ENCODE data around the gene SAV1.

SAV1 gene

GRCh38 chr14:50605766-50606165 is 62.3 kb downstream of the SAV1 start:
- no peaks in the 10 kb centered on the region for H3K27me3 ChIP-seq (ENCODE audit: control insufficient read depth, insufficient read depth, low read length)
- H3K4me1 ChIP-seq (ENCODE audit: control insufficient read depth, insufficient read depth, low read length): no peaks in the 10 kb centered on the region
- no peak overlapping the region for H3K4me3 ChIP-seq (ENCODE audit: low read depth, low read length)
- H3K9me3 ChIP-seq (ENCODE audit: control insufficient read depth, insufficient read depth, low read length): no peaks in the 10 kb centered on the region
- no peaks in the 10 kb centered on the region for H3K36me3 ChIP-seq (ENCODE audit: control insufficient read depth, insufficient read depth, low read length)
- H3K9ac ChIP-seq (ENCODE audit: low read depth, low read length): no peak overlapping the region

DNA sequence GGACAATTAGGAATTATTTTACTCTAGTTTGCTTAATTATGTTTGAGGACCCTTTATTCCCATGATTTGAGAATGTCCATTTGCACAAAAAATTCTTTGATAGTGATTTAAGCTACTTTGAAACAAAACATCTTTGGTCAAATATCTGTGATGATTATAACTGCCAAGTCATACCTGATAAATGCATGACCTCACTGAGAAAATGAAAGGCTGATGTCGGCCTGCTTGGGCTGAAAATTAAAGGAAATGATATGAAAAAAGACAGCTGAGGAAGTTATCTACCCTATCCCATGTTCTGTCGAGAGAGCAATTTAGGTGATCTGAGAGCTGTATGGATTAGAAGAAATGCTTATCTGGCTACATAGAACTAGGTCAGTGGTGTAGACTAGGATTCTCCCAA is 64.5 kb downstream of the SAV1 start:
- H3K36me3 ChIP-seq (ENCODE audit: control insufficient read depth, insufficient read depth, low read length): no peaks in the 10 kb centered on the region
- no peaks in the 10 kb centered on the region for H3K9me3 ChIP-seq (ENCODE audit: control insufficient read depth, insufficient read depth, low read length)
- no peak overlapping the region for H3K4me3 ChIP-seq (ENCODE audit: low read depth, low read length)
- H3K4me1 ChIP-seq (ENCODE audit: control insufficient read depth, insufficient read depth, low read length): no peaks in the 10 kb centered on the region
- H3K27me3 ChIP-seq (ENCODE audit: control insufficient read depth, insufficient read depth, low read length): no peaks in the 10 kb centered on the region
- no peak overlapping the region for H3K9ac ChIP-seq (ENCODE audit: low read depth, low read length)

DNA sequence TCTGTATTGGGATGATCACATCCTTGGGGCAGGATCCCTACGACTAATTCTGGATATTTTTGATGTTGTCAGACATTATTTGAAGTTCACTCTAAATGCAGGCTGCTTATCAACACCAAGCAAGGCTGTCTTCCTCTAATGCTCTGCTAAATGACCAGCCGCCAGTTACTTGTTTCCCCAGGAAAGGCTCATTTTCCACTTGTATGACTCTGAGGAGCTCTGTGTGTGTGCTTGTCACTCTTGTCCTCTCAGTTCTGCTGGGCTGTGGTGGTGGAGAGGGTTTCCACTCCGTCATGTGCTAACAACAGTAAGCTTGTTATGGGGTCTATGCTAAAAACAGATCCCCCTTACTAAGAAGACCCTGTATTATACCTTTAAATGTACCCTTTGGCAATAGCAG is 66.1 kb downstream of the SAV1 start:
- Histone ChIP-seq H3K4me3 (ENCODE audit: low read depth, low read length) (no peak overlapping the region), H3K36me3 (ENCODE audit: control insufficient read depth, insufficient read depth, low read length) (no peaks in the 10 kb centered on the region), H3K9me3 (ENCODE audit: control insufficient read depth, insufficient read depth, low read length) (no peaks in the 10 kb centered on the region), H3K27me3 (ENCODE audit: control insufficient read depth, insufficient read depth, low read length) (no peaks in the 10 kb centered on the region), H3K4me1 (ENCODE audit: control insufficient read depth, insufficient read depth, low read length) (no peaks in the 10 kb centered on the region), H3K9ac (ENCODE audit: low read depth, low read length) (no peak overlapping the region)

GRCh38 chr14:50601394-50601793 is 66.7 kb downstream of the SAV1 start:
- Histone ChIP-seq H3K27me3 (ENCODE audit: control insufficient read depth, insufficient read depth, low read length) (no peaks in the 10 kb centered on the region), H3K4me3 (ENCODE audit: low read depth, low read length) (no peak overlapping the region), H3K4me1 (ENCODE audit: control insufficient read depth, insufficient read depth, low read length) (no peaks in the 10 kb centered on the region), H3K9me3 (ENCODE audit: control insufficient read depth, insufficient read depth, low read length) (no peaks in the 10 kb centered on the region), H3K36me3 (ENCODE audit: control insufficient read depth, insufficient read depth, low read length) (no peaks in the 10 kb centered on the region), H3K9ac (ENCODE audit: low read depth, low read length) (no peak overlapping the region)

GRCh38 chr14:50600849-50601248 is 67.3 kb downstream of the SAV1 start:
- H3K4me3 ChIP-seq (ENCODE audit: low read depth, low read length): no peak overlapping the region
- H3K9me3 ChIP-seq (ENCODE audit: control insufficient read depth, insufficient read depth, low read length): no peaks in the 10 kb centered on the region
- H3K36me3 ChIP-seq (ENCODE audit: control insufficient read depth, insufficient read depth, low read length): no peaks in the 10 kb centered on the region
- H3K27me3 ChIP-seq (ENCODE audit: control insufficient read depth, insufficient read depth, low read length): no peaks in the 10 kb centered on the region
- H3K4me1 ChIP-seq (ENCODE audit: control insufficient read depth, insufficient read depth, low read length): no peaks in the 10 kb centered on the region
- H3K9ac ChIP-seq (ENCODE audit: low read depth, low read length): no peak overlapping the region

DNA sequence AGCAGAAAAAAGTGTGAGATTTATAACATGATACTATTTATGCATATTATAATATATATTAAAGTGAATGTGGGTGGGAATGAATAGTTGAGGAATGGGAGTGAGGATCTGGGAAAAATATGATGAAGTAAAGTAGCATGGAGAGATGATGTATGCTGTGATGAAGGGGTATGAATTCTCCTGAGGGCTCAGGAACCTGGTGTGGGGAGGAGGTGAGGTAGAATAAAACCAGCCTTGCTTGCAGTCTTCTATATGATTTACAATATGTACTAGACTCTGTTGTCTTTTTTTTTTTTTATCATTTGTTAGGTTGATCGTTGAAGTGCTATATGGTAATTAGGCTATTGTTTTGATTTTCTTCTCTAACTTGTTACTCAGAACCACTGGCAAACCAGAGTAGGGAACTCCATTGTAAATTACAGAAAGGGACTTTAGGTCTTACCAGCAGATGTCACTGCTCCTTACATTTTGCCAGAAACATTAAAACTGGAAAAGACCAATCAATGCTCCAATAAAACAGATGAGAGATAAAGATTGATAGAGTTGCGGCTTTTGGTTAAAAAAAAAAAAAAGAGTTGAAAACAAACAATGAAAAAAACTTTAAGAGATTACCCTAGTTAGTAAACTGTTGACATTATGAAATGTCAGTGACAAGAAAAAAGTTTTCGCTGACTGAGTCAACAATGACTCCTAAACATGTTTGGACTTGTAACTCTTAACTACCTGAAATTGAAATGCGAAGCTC is 68.2 kb downstream of the SAV1 start:
- H3K27me3 ChIP-seq (ENCODE audit: control insufficient read depth, insufficient read depth, low read length): no peaks in the 10 kb centered on the region
- H3K9ac ChIP-seq (ENCODE audit: low read depth, low read length): no peak overlapping the region
- H3K4me1 ChIP-seq (ENCODE audit: control insufficient read depth, insufficient read depth, low read length): no peaks in the 10 kb centered on the region
- no peaks in the 10 kb centered on the region for H3K36me3 ChIP-seq (ENCODE audit: control insufficient read depth, insufficient read depth, low read length)
- no peaks in the 10 kb centered on the region for H3K9me3 ChIP-seq (ENCODE audit: control insufficient read depth, insufficient read depth, low read length)
- H3K4me3 ChIP-seq (ENCODE audit: low read depth, low read length): no peak overlapping the region

DNA sequence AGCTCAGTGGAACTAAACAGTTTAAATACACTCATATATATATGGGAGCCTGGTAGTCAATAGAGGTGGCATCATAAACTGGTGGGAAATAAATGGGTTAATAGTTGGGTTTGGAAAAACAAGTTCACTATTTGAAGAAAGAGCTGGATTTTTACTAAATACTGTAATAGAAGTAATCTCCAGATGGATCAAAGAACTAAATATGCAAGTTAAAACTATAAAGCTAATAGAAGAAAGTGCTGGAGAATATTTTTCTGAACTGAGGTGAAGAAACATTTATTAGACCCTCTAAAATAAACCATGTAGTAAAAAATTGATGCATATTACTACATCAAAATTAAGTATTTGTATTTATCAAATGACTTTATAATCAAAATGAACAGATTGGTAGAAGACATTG is 69.3 kb downstream of the SAV1 start:
- Histone ChIP-seq H3K36me3 (ENCODE audit: control insufficient read depth, insufficient read depth, low read length) (no peaks in the 10 kb centered on the region), H3K27me3 (ENCODE audit: control insufficient read depth, insufficient read depth, low read length) (no peaks in the 10 kb centered on the region), H3K9me3 (ENCODE audit: control insufficient read depth, insufficient read depth, low read length) (no peaks in the 10 kb centered on the region), H3K9ac (ENCODE audit: low read depth, low read length) (no peak overlapping the region), H3K4me3 (ENCODE audit: low read depth, low read length) (no peak overlapping the region), H3K4me1 (ENCODE audit: control insufficient read depth, insufficient read depth, low read length) (peaks cover under 1% of the 10 kb centered on the region)

DNA sequence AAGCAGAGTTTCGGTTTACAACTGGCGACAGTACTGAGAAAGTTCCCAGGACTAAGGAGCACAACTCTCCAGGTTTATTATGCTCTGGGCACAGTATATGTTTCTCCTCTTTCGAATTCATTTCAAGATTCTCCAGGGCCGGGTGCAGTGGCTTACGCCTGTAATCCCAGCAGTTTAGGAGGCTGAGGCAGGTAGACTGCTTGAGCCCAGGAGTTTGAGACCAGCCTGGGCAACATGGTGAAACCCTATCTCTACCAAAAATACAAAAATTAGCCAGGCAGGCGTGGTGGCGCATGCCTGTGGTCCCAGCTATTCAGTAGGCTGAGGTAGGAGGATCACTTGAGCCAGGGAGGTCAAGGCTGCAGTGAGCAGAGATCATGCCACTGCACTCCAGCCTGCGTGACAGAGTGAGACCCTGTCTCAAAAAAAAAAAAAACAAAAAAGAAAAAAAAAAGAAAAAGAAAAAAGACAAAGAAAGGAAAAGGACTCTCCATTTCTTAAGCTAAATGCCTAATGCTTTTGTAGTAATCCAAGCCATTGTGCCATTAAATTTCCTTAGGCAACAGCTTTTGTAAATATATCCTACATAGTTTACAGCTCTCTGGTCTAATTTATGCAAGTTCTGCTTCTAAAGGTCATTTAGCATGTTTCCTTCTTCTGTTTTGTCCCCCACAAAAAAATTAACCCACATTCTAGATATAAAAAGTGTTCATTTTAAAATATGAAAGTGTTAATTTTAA is 73.4 kb downstream of the SAV1 start:
- H3K9ac ChIP-seq (ENCODE audit: low read depth, low read length): peak overlapping the region; percentile 41
- H3K27me3 ChIP-seq (ENCODE audit: control insufficient read depth, insufficient read depth, low read length): no peaks in the 10 kb centered on the region
- H3K36me3 ChIP-seq (ENCODE audit: control insufficient read depth, insufficient read depth, low read length): no peaks in the 10 kb centered on the region
- no peaks in the 10 kb centered on the region for H3K9me3 ChIP-seq (ENCODE audit: control insufficient read depth, insufficient read depth, low read length)
- no peak overlapping the region for H3K4me3 ChIP-seq (ENCODE audit: low read depth, low read length)
- peaks cover 2% of the 10 kb centered on the region for H3K4me1 ChIP-seq (ENCODE audit: control insufficient read depth, insufficient read depth, low read length)

- H3K4me3 ChIP-seq (ENCODE audit: low read depth, low read length): no peak overlapping the region
- H3K27me3 ChIP-seq (ENCODE audit: control insufficient read depth, insufficient read depth, low read length): no peaks in the 10 kb centered on the region
- H3K36me3 ChIP-seq (ENCODE audit: control insufficient read depth, insufficient read depth, low read length): no peaks in the 10 kb centered on the region
- no peaks in the 10 kb centered on the region for H3K9me3 ChIP-seq (ENCODE audit: control insufficient read depth, insufficient read depth, low read length)
- no peak overlapping the region for H3K9ac ChIP-seq (ENCODE audit: low read depth, low read length)
- peaks cover 2% of the 10 kb centered on the region for H3K4me1 ChIP-seq (ENCODE audit: control insufficient read depth, insufficient read depth, low read length)
Measured at GRCh38 chr14:50590464-50590863, 77.6 kb downstream of the SAV1 start.

Measured in iPS-15b (cell line).